ENCODE results near the gene MED8.

The MED8 gene

DNA sequence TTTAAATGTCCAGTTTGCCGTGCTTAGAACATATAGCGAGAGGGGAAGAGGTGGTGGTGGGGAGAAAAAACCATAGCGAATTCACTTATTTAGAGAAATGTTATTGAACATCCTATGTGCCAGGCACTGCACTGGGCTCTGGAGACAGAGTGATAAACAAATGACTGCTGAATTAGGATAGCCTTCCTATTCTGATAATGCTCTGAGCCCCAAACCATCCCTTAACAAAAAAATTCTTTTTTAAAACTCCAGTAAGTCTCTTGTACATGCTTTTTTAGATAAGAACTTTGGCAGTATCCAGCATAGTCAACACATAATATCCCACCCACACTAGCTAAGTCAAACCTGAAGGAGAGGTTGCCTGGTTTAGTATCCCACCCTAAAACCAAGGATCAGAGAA is 8.6 kb upstream of the MED8 start:
- Histone ChIP-seq H3K4me3 (ENCODE audit: low read depth, low read length) (no peak overlapping the region), H3K36me3 (ENCODE audit: control insufficient read depth, insufficient read depth, low read length) (peaks cover 2% of the 10 kb centered on the region), H3K27me3 (ENCODE audit: control insufficient read depth, insufficient read depth, low read length) (no peaks in the 10 kb centered on the region), H3K9ac (ENCODE audit: low read depth, low read length) (no peak overlapping the region), H3K4me1 (ENCODE audit: control insufficient read depth, insufficient read depth, low read length) (no peaks in the 10 kb centered on the region), H3K9me3 (ENCODE audit: control insufficient read depth, insufficient read depth, low read length) (no peaks in the 10 kb centered on the region)

DNA sequence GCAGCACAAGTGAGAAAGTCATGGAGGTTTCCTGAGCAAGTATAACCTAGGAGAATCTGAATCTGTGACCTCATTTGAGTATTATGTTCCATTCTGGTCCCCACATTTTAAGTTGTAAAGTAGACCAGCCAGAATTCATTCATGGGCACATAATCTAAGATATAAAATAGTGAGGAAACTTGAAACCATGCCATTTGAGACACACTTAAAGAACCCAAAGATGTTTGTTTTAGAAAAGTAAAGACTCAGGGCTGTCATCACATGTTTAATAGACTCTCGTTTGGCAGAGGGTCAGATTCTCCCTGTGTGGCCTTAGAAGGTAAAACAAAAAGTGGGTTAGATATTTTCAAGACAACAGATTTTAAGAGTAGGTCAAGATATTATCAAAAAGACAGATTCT is 6.5 kb upstream of the MED8 start:
- no peaks in the 10 kb centered on the region for H3K27me3 ChIP-seq (ENCODE audit: control insufficient read depth, insufficient read depth, low read length)
- no peaks in the 10 kb centered on the region for H3K36me3 ChIP-seq (ENCODE audit: control insufficient read depth, insufficient read depth, low read length)
- H3K9me3 ChIP-seq (ENCODE audit: control insufficient read depth, insufficient read depth, low read length): no peaks in the 10 kb centered on the region
- no peak overlapping the region for H3K9ac ChIP-seq (ENCODE audit: low read depth, low read length)
- H3K4me3 ChIP-seq (ENCODE audit: low read depth, low read length): no peak overlapping the region
- no peaks in the 10 kb centered on the region for H3K4me1 ChIP-seq (ENCODE audit: control insufficient read depth, insufficient read depth, low read length)

DNA sequence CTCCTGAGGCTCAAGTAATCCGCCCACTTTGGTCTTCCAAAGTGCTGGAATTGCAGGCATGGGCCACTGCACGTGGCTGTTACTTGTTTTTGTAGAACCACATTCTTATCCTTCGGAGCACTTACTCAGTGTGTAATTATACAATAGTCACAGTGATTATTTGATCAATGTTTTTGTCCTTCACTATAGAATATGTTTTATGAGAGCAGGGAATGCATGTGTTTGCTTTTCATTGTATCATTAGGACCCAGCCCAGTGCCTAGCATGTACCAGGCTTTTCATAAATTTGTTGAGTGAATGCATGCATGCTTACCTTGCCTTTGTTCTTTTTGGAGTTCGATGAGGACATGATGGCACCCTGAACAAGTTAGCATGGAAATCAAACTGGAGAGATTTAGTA is 5.9 kb upstream of the MED8 start:
- H3K4me1 ChIP-seq (ENCODE audit: control insufficient read depth, insufficient read depth, low read length): no peaks in the 10 kb centered on the region
- no peaks in the 10 kb centered on the region for H3K9me3 ChIP-seq (ENCODE audit: control insufficient read depth, insufficient read depth, low read length)
- no peaks in the 10 kb centered on the region for H3K36me3 ChIP-seq (ENCODE audit: control insufficient read depth, insufficient read depth, low read length)
- no peaks in the 10 kb centered on the region for H3K27me3 ChIP-seq (ENCODE audit: control insufficient read depth, insufficient read depth, low read length)
- no peak overlapping the region for H3K4me3 ChIP-seq (ENCODE audit: low read depth, low read length)
- H3K9ac ChIP-seq (ENCODE audit: low read depth, low read length): no peak overlapping the region

DNA sequence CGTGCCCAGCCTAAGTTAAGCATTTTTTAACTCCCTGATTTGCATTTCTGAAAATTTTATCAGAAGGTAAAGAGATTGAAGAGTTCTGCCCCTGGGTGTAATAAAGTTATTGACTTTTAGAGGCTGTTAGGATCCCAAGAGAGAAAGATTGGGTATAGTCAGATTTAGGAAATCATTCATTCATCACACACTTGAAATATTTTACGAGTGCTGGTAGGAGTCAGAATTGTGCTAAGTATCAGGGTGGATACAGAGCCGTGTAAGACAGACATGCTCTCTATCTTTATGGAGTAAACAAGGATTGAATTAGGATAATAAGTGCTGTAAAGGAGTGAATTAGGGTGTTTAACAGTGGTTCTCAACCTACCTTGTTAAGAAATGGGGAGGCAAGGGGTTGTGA is 3.1 kb upstream of the MED8 start:
- Histone ChIP-seq H3K4me1 (ENCODE audit: control insufficient read depth, insufficient read depth, low read length) (peaks cover 4% of the 10 kb centered on the region), H3K9ac (ENCODE audit: low read depth, low read length) (no peak overlapping the region), H3K4me3 (ENCODE audit: low read depth, low read length) (no peak overlapping the region), H3K9me3 (ENCODE audit: control insufficient read depth, insufficient read depth, low read length) (no peaks in the 10 kb centered on the region), H3K27me3 (ENCODE audit: control insufficient read depth, insufficient read depth, low read length) (no peaks in the 10 kb centered on the region), H3K36me3 (ENCODE audit: control insufficient read depth, insufficient read depth, low read length) (no peaks in the 10 kb centered on the region)

DNA sequence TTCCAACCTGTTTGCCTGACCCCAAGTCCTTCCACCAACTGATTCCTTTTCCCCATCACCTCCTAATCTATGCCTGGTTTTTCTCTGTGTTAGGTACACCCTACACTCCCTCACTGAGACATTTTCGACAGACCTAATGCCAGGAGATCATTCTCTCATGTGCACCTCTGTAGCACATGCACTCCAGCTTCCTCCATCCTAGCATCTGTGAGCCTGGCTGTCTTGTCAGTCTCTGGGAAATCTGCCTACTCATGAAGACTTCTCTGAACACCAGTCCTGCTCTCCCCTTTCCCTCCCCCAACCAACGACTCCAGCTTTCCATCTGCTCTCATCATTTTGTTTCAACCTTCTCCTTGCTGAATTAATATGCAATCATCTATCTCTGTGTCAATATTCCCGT is 987 bp downstream of the MED8 start:
- peaks cover 24% of the 10 kb centered on the region for H3K36me3 ChIP-seq (ENCODE audit: control insufficient read depth, insufficient read depth, low read length)
- H3K9me3 ChIP-seq (ENCODE audit: control insufficient read depth, insufficient read depth, low read length): no peaks in the 10 kb centered on the region
- H3K27me3 ChIP-seq (ENCODE audit: control insufficient read depth, insufficient read depth, low read length): no peaks in the 10 kb centered on the region
- peak overlapping the region; percentile 68 for H3K9ac ChIP-seq (ENCODE audit: low read depth, low read length)
- peak overlapping the region; percentile 93 for H3K4me3 ChIP-seq (ENCODE audit: low read depth, low read length)
- peaks cover 4% of the 10 kb centered on the region for H3K4me1 ChIP-seq (ENCODE audit: control insufficient read depth, insufficient read depth, low read length)

DNA sequence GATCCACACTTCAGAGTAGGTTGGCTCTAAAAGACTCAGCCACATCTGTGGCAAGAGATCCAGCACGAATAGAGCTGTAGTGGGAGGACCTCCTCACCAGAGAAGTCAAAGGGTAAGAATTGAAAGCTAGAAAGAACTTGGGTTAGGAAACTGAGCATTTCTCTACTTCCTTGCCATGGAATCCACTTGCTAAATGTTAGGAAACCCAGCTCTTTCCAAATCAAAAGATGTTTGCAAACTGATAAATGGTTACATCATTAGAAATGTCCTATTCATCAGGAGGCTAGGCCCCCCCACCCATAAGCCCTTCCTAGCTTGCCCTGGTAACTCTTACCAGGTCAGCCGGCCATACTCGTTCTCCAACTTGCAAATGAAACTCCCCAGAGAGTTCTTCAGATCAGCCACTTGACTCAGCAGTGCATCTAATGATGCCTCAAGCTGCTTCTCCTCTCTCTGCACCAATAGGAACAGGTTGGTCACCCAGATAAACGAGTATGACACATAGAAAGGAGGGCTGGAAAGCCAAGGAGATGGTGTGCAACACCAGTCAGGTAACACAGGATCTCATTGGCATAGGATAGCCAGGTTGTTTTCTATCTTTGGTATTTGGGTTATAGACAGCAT is 1.5 kb downstream of the MED8 start:
- Histone ChIP-seq H3K4me3 (ENCODE audit: low read depth, low read length) (peak overlapping the region; percentile 93), H3K9me3 (ENCODE audit: control insufficient read depth, insufficient read depth, low read length) (no peaks in the 10 kb centered on the region), H3K9ac (ENCODE audit: low read depth, low read length) (peak overlapping the region; percentile 68), H3K4me1 (ENCODE audit: control insufficient read depth, insufficient read depth, low read length) (peaks cover 4% of the 10 kb centered on the region), H3K36me3 (ENCODE audit: control insufficient read depth, insufficient read depth, low read length) (peaks cover 28% of the 10 kb centered on the region), H3K27me3 (ENCODE audit: control insufficient read depth, insufficient read depth, low read length) (no peaks in the 10 kb centered on the region)

DNA sequence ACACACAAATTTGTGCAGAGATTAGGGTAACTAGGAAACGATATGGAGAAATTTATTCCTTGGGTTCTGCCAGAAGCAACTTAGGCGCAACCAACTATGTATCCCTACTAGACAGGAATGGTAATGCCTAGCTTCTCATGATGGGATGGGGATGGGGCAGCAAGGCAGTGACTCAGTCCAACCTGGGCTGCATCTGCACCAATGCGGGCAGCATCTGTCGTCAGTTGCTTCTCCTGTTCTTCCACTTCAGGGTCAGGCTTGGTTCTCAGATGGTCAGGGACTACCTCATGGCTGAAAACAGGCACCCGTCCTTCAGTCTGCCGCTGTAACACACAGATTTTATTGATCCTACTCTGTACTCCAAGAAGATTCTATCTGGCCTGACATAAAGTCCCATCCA is 2.9 kb downstream of the MED8 start:
- no peak overlapping the region for H3K9ac ChIP-seq (ENCODE audit: low read depth, low read length)
- H3K36me3 ChIP-seq (ENCODE audit: control insufficient read depth, insufficient read depth, low read length): peaks cover 28% of the 10 kb centered on the region

DNA sequence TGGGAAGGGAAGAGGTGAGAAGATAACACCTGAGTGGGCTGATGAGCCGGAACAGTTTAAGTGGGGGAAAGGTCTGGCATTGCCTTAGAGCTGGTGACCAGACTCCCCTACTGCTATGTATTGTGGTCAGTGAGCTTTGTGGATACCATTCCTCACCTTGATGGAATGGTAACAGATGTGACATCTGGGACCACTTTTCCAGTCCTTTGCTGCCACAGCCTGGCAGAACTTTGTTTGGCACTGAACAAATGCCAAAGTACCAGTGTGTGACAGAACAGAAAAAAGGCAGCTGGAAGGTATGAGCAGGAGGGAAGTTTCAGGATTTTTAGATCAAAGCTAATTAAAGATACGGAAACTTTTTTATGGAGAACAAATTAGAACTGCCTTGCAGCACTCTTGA is 6.2 kb downstream of the MED8 start:
- Histone ChIP-seq H3K4me3 (ENCODE audit: low read depth, low read length) (no peak overlapping the region), H3K36me3 (ENCODE audit: control insufficient read depth, insufficient read depth, low read length) (peaks cover 28% of the 10 kb centered on the region), H3K27me3 (ENCODE audit: control insufficient read depth, insufficient read depth, low read length) (no peaks in the 10 kb centered on the region), H3K9ac (ENCODE audit: low read depth, low read length) (no peak overlapping the region), H3K9me3 (ENCODE audit: control insufficient read depth, insufficient read depth, low read length) (no peaks in the 10 kb centered on the region), H3K4me1 (ENCODE audit: control insufficient read depth, insufficient read depth, low read length) (no peaks in the 10 kb centered on the region)

More for the DNA sequence above, 2.9 kb downstream of the MED8 start:
- Histone ChIP-seq H3K9me3 (ENCODE audit: control insufficient read depth, insufficient read depth, low read length) (no peaks in the 10 kb centered on the region), H3K27me3 (ENCODE audit: control insufficient read depth, insufficient read depth, low read length) (no peaks in the 10 kb centered on the region), H3K4me1 (ENCODE audit: control insufficient read depth, insufficient read depth, low read length) (peaks cover 4% of the 10 kb centered on the region), H3K4me3 (ENCODE audit: low read depth, low read length) (no peak overlapping the region)

DNA sequence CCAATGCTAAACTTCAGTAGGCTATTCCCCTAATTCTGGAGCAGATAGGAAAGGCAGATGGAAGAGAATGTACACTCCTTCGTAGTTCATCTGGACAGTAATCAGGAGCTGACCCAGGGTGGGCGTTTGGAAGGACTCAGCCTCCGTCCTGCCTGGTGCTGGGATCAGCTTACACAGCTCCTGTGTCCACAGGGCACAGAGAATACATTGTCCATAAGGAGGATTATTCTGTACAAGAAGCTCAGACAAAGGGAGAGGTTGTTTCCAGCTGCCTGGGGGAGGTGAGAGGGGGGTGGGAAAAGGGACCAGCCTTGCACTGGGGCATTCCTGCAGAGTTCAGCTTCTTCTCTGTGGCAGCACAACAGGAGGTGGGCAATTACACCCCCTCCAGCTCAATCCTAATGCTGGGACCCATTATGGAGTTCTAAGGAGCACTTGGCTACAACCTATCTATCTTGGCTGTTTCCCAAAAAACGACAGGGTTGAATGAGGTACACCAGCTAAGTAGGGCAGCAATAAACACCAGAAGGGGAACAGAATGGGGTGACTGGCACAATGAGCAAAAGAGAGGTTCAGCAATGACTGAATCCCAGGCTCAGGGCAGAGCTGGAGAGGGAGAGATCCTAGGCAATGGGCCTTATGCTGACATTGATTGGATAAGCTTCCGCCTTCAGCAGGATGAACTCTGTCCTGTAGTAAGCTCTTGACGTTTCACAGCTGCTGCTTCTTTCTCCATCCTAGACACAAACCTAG is 7.4 kb downstream of the MED8 start:
- H3K4me1 ChIP-seq (ENCODE audit: control insufficient read depth, insufficient read depth, low read length): no peaks in the 10 kb centered on the region

DNA sequence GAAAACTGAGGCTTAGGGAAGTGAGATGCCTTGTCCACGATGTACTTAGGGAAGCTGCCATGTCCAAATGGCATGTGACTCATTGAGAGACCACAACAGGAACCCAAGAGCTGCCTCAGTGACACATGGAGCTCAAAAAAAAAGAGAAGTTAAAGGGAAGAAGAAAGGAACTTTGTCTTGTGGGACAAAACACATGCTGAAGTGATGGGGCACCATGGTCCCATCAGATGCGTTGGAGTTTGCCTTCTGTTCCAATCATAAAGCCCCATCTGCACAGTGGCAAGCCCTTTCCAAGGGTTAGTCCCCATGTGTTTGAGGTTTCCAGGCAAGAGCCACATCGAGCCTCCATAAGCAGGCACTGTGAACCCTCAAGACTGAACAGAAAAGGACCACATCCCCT is 8.0 kb downstream of the MED8 start:
- Histone ChIP-seq H3K9ac (ENCODE audit: low read depth, low read length) (no peak overlapping the region), H3K4me1 (ENCODE audit: control insufficient read depth, insufficient read depth, low read length) (no peaks in the 10 kb centered on the region), H3K4me3 (ENCODE audit: low read depth, low read length) (no peak overlapping the region), H3K27me3 (ENCODE audit: control insufficient read depth, insufficient read depth, low read length) (no peaks in the 10 kb centered on the region), H3K36me3 (ENCODE audit: control insufficient read depth, insufficient read depth, low read length) (peaks cover 23% of the 10 kb centered on the region), H3K9me3 (ENCODE audit: control insufficient read depth, insufficient read depth, low read length) (no peaks in the 10 kb centered on the region)

More for the DNA sequence above, 7.4 kb downstream of the MED8 start:
- Histone ChIP-seq H3K4me3 (ENCODE audit: low read depth, low read length) (no peak overlapping the region), H3K9ac (ENCODE audit: low read depth, low read length) (no peak overlapping the region), H3K27me3 (ENCODE audit: control insufficient read depth, insufficient read depth, low read length) (no peaks in the 10 kb centered on the region), H3K9me3 (ENCODE audit: control insufficient read depth, insufficient read depth, low read length) (no peaks in the 10 kb centered on the region), H3K36me3 (ENCODE audit: control insufficient read depth, insufficient read depth, low read length) (peaks cover 28% of the 10 kb centered on the region)

DNA sequence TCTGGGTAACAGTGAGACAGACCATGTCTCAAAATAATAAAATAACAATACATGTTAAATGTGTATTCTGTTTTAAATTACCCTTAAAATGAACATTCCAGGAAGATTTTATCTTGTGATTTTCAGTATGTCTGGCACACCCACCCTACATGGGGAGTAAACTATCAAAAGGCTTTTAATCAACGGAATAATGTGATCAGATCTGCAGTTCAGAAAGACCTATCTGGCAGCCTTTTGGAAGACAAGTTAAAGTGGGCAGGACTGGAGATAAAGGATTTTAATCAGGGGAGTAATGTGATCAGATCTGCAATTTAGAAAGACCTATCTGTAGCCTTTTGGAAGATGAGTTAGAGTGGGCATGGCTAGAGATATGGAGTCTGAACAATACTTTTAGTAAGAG is 10.1 kb downstream of the MED8 start:
- no peak overlapping the region for H3K9ac ChIP-seq (ENCODE audit: low read depth, low read length)
- peaks cover 10% of the 10 kb centered on the region for H3K36me3 ChIP-seq (ENCODE audit: control insufficient read depth, insufficient read depth, low read length)
- H3K4me3 ChIP-seq (ENCODE audit: low read depth, low read length): no peak overlapping the region
- no peaks in the 10 kb centered on the region for H3K27me3 ChIP-seq (ENCODE audit: control insufficient read depth, insufficient read depth, low read length)
- H3K4me1 ChIP-seq (ENCODE audit: control insufficient read depth, insufficient read depth, low read length): no peaks in the 10 kb centered on the region
- H3K9me3 ChIP-seq (ENCODE audit: control insufficient read depth, insufficient read depth, low read length): no peaks in the 10 kb centered on the region

DNA sequence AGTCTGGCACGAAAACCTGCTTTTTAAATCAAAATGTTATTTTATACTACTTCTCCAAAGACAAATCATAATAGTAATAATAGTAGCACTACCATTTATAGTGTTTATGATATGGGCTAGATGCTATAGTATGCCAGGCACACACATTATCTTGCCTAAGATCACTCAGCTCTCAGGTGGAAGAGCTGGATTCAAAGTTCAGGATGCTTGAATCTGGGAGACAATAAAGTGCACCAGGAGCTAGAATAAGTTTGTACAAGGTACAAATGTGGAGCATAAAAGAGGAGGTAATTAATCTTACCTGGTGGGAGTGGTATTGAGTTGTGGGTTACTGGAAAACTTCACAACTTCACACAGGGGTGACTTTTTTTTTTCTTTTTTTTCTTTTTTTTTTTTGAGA is 11.8 kb downstream of the MED8 start:
- Histone ChIP-seq H3K36me3 (ENCODE audit: control insufficient read depth, insufficient read depth, low read length) (no peaks in the 10 kb centered on the region), H3K9ac (ENCODE audit: low read depth, low read length) (no peak overlapping the region), H3K27me3 (ENCODE audit: control insufficient read depth, insufficient read depth, low read length) (no peaks in the 10 kb centered on the region), H3K4me1 (ENCODE audit: control insufficient read depth, insufficient read depth, low read length) (no peaks in the 10 kb centered on the region), H3K9me3 (ENCODE audit: control insufficient read depth, insufficient read depth, low read length) (no peaks in the 10 kb centered on the region), H3K4me3 (ENCODE audit: low read depth, low read length) (no peak overlapping the region)

All from iPS-15b (cell line).